OCI-LY3 (cell line): ENCODE data around the gene RNF123.

ENCODE experiments used
- H2AFZ ChIP-seq: fragments of 200-600, 300-600 bp; shearing (Covaris generic); 2 replicates; pipeline ENCODE4 v1.6.0; 2014; ENCODE audit warnings: antibody characterized with exemption, low read depth, low read length
- H3K27ac ChIP-seq: fragments of 200-600, 300-600 bp; sonication (generic); 2 replicates; pipeline ENCODE4 v1.5.1; 2014; ENCODE audit warnings: mild to moderate bottlenecking, low read length, moderate library complexity, mixed read lengths
- H3K27me3 ChIP-seq: fragments of 200-600, 300-600 bp; sonication (generic); 2 replicates; pipeline ENCODE4 v1.6.1; 2014; ENCODE audit warnings: low read depth, low read length, mixed read lengths
- H3K36me3 ChIP-seq: fragments of 200-600, 300-600 bp; sonication (generic); replicated peaks from 2 replicates; pipeline ENCODE3; 2014; ENCODE audit warnings: low read depth, low read length, mixed read lengths
- H3K4me1 ChIP-seq: fragments of 300-600, 200-600 bp; sonication (generic); 2 replicates; pipeline ENCODE4 v1.6.1; 2014; ENCODE audit warnings: low read length, mixed read lengths
- H3K4me2 ChIP-seq: fragments of 200-600, 300-600 bp; sonication (generic); 2 replicates; pipeline ENCODE4 v1.6.1; 2014; ENCODE audit warnings: low read length, mixed read lengths
- H3K4me3 ChIP-seq: fragments of 300-600, 200-600 bp; sonication (generic); 2 replicates; pipeline ENCODE4 v1.5.1; 2014; ENCODE audit warnings: antibody characterized with exemption, mild to moderate bottlenecking, low read length, moderate library complexity
- H3K79me2 ChIP-seq: fragments of 300-600, 200-600 bp; shearing (Covaris generic); 2 replicates; pipeline ENCODE4 v1.6.1; 2014; ENCODE audit warnings: mild to moderate bottlenecking, low read length, mixed read lengths
- H3K9ac ChIP-seq: fragments of 300-600, 200-600 bp; shearing (Covaris generic); 2 replicates; pipeline ENCODE4 v1.6.0; 2014; ENCODE audit warnings: mild to moderate bottlenecking, low read length, moderate library complexity
- H3K9me3 ChIP-seq: fragments of 200-600, 300-600 bp; shearing (Covaris generic); 2 replicates; pipeline ENCODE4 v1.6.1; 2014; ENCODE audit warnings: low read length, mixed read lengths; ENCODE audit not compliant: insufficient read depth
- H4K20me1 ChIP-seq: fragments of 200-600, 300-600 bp; sonication (generic); 2 replicates; pipeline ENCODE4 v1.6.1; 2016; ENCODE audit warnings: low read length, mixed read lengths; ENCODE audit not compliant: insufficient read depth
- CTCF ChIP-seq: fragments of 200-600, 300-600 bp; sonication (generic); IDR thresholded peaks from 2 replicates; pipeline ENCODE4 v1.5.1; 2014; ENCODE audit warnings: antibody characterized with exemption, low read length, low read depth
- EZH2phosphoT487 ChIP-seq: fragments of 200-600 bp; shearing (Covaris generic); IDR thresholded peaks from 2 replicates; pipeline ENCODE4 v1.6.1; 2018; ENCODE audit warnings: antibody characterized with exemption, mixed run types, low read depth

Gene RNF123

GRCh38 chr3:49732597-49732996 lies 43.2 kb downstream of the RNF123 start:
- Histone ChIP-seq H3K27me3 (no peaks in the 10 kb centered on the region), H4K20me1 (no peaks in the 10 kb centered on the region), H3K9me3 (no peaks in the 10 kb centered on the region), H2AFZ (no peak overlapping the region), H3K36me3 (peaks cover 42% of the 10 kb centered on the region), H3K27ac (no peak overlapping the region), H3K4me2 (no peak overlapping the region), H3K4me3 (no peak overlapping the region), H3K9ac (no peak overlapping the region), H3K4me1 (no peaks in the 10 kb centered on the region), H3K79me2 (no peaks in the 10 kb centered on the region)
- no peak for TF ChIP-seq CTCF
- TF ChIP-seq EZH2phosphoT487: no peak

GRCh38 chr3:49733551-49733950 lies 44.2 kb downstream of the RNF123 start:
- H3K79me2 ChIP-seq: no peaks in the 10 kb centered on the region
- H4K20me1 ChIP-seq: no peaks in the 10 kb centered on the region
- H3K36me3 ChIP-seq: peaks cover 47% of the 10 kb centered on the region

GRCh38 chr3:49734752-49735151 lies 45.4 kb downstream of the RNF123 start:
- Histone ChIP-seq H4K20me1 (no peaks in the 10 kb centered on the region), H3K4me1 (no peaks in the 10 kb centered on the region), H2AFZ (no peak overlapping the region), H3K4me3 (no peak overlapping the region), H3K9me3 (no peaks in the 10 kb centered on the region), H3K4me2 (no peak overlapping the region), H3K27me3 (no peaks in the 10 kb centered on the region), H3K36me3 (peaks cover 48% of the 10 kb centered on the region), H3K9ac (no peak overlapping the region), H3K79me2 (no peaks in the 10 kb centered on the region), H3K27ac (no peak overlapping the region)
- TF ChIP-seq CTCF (no peak), EZH2phosphoT487 (no peak)

More at GRCh38 chr3:49733551-49733950, 44.2 kb downstream of the RNF123 start:
- Histone ChIP-seq H3K4me1 (no peaks in the 10 kb centered on the region), H2AFZ (no peak overlapping the region), H3K9ac (no peak overlapping the region), H3K27me3 (no peaks in the 10 kb centered on the region), H3K27ac (no peak overlapping the region), H3K9me3 (no peaks in the 10 kb centered on the region), H3K4me3 (no peak overlapping the region), H3K4me2 (no peak overlapping the region)
- TF ChIP-seq EZH2phosphoT487 (no peak), CTCF (no peak)

GRCh38 chr3:49738067-49738713 lies 48.8 kb downstream of the RNF123 start:
- no peak overlapping the region for H3K9ac ChIP-seq
- H4K20me1 ChIP-seq: no peaks in the 10 kb centered on the region
- no peak overlapping the region for H2AFZ ChIP-seq
- no peak for TF ChIP-seq EZH2phosphoT487
- TF ChIP-seq CTCF: no peak
- H3K79me2 ChIP-seq: no peaks in the 10 kb centered on the region
- no peaks in the 10 kb centered on the region for H3K9me3 ChIP-seq
- no peak overlapping the region for H3K4me2 ChIP-seq
- H3K27ac ChIP-seq: no peak overlapping the region
- H3K27me3 ChIP-seq: no peaks in the 10 kb centered on the region
- no peak overlapping the region for H3K4me3 ChIP-seq
- H3K36me3 ChIP-seq: peaks cover 44% of the 10 kb centered on the region
- no peaks in the 10 kb centered on the region for H3K4me1 ChIP-seq
